HL-60 (cell line): ENCODE results near the gene TELO2.

Experiments
- CTCF ChIP-seq: IDR thresholded peaks from one replicate; pipeline ENCODE4 v1.5.1; 2011; ENCODE audit warnings: low read length, control low read depth, inconsistent platforms; ENCODE audit not compliant: insufficient read depth
- GABPA ChIP-seq: IDR thresholded peaks from 2 replicates; pipeline ENCODE4 v1.6.1; 2012; ENCODE audit warnings: low read depth
- POLR2AphosphoS5 ChIP-seq: IDR thresholded peaks from 2 replicates; pipeline ENCODE4 v1.6.1; 2012; ENCODE audit warnings: low read depth
- SPI1 ChIP-seq: IDR thresholded peaks from 2 replicates; pipeline ENCODE4 v1.6.1; 2012; ENCODE audit warnings: low read depth, mild to moderate bottlenecking, borderline replicate concordance

- TF ChIP-seq CTCF (no peak), POLR2AphosphoS5 (no peak), GABPA (no peak), SPI1 (no peak)
Observed at GRCh38 chr16:1486551-1487390, 6.4 kb upstream of the TELO2 start.
